ENCODE data around the gene MDK.

- TF ChIP-seq FOXM1 (IDR thresholded peaks at IDR 0.05; ENCODE audit: borderline replicate concordance, low read depth) (no peak), YY1 (IDR thresholded peaks at IDR 0.05; ENCODE audit: low read depth) (no peak), MAX (IDR thresholded peaks at IDR 0.05) (no peak), EGR1 (IDR thresholded peaks at IDR 0.05) (no peak), CEBPB (IDR thresholded peaks at IDR 0.05) (no peak), EP300 (IDR thresholded peaks at IDR 0.05; ENCODE audit: borderline replicate concordance) (no peak), TAF1 (IDR thresholded peaks at IDR 0.05; ENCODE audit: low read depth) (no peak), TCF12 (IDR thresholded peaks at IDR 0.05; ENCODE audit: low read depth) (no peak), ZBTB7A (IDR thresholded peaks at IDR 0.05; ENCODE audit: low read depth) (no peak), RAD21 (IDR thresholded peaks at IDR 0.05; ENCODE audit: low read depth) (no peak), CREB1 (IDR thresholded peaks at IDR 0.05; ENCODE audit: low read depth) (no peak)
- TF ChIP-seq, protein P1, sequence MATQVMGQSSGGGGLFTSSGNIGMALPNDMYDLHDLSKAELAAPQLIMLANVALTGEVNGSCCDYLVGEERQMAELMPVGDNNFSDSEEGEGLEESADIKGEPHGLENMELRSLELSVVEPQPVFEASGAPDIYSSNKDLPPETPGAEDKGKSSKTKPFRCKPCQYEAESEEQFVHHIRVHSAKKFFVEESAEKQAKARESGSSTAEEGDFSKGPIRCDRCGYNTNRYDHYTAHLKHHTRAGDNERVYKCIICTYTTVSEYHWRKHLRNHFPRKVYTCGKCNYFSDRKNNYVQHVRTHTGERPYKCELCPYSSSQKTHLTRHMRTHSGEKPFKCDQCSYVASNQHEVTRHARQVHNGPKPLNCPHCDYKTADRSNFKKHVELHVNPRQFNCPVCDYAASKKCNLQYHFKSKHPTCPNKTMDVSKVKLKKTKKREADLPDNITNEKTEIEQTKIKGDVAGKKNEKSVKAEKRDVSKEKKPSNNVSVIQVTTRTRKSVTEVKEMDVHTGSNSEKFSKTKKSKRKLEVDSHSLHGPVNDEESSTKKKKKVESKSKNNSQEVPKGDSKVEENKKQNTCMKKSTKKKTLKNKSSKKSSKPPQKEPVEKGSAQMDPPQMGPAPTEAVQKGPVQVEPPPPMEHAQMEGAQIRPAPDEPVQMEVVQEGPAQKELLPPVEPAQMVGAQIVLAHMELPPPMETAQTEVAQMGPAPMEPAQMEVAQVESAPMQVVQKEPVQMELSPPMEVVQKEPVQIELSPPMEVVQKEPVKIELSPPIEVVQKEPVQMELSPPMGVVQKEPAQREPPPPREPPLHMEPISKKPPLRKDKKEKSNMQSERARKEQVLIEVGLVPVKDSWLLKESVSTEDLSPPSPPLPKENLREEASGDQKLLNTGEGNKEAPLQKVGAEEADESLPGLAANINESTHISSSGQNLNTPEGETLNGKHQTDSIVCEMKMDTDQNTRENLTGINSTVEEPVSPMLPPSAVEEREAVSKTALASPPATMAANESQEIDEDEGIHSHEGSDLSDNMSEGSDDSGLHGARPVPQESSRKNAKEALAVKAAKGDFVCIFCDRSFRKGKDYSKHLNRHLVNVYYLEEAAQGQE (IDR thresholded peaks at IDR 0.05; ENCODE audit: low read depth), result no peak
- TF ChIP-seq, protein P2, sequence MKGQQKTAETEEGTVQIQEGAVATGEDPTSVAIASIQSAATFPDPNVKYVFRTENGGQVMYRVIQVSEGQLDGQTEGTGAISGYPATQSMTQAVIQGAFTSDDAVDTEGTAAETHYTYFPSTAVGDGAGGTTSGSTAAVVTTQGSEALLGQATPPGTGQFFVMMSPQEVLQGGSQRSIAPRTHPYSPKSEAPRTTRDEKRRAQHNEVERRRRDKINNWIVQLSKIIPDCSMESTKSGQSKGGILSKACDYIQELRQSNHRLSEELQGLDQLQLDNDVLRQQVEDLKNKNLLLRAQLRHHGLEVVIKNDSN (IDR thresholded peaks at IDR 0.05), result no peak
These were observed 49.3 kb upstream of the MDK start for GRCh38 chr11:46332093-46332567.

Measured in Ishikawa (cell line).